H7 (cell line): ENCODE data around the gene MBOAT1. TPM values are rescaled to one million over a fixed set of nuclear protein-coding genes. Genes with fewer than 3 reads are reported as not detected.
A peak's percentile ranks its signal among the peaks of the same experiment; 100 is the strongest.

Experiments
- DNase-seq: peaks from one replicate; pipeline ENCODE4 v3.0.0; 2012
- H3K27me3 ChIP-seq: 2 replicates; pipeline ENCODE4 v1.6.0; 2011; ENCODE audit warnings: mild to moderate bottlenecking, low read length; ENCODE audit not compliant: control insufficient read depth, insufficient read depth
- H3K36me3 ChIP-seq: replicated peaks from 2 replicates; pipeline ENCODE4 v1.5.1; 2011; ENCODE audit warnings: low read length; ENCODE audit not compliant: control insufficient read depth, insufficient read depth
- H3K4me3 ChIP-seq: 2 replicates; pipeline ENCODE4 v1.5.1; 2011; ENCODE audit warnings: low read depth, mild to moderate bottlenecking, control low read depth, low read length, moderate library complexity; ENCODE audit not compliant: insufficient read depth
- total RNA-seq: library from RNA; depleted of rRNA; stranded (reverse); fragments of >200 nt; shearing (Covaris generic); gene quantifications from 2 replicates; pipeline ENCODE4 v1.2.3, GENCODE V29; 2014

Gene MBOAT1
- total RNA-seq, 1 experiment from 2014 or later = 17.9 TPM

- Histone ChIP-seq H3K4me3 (no peak overlapping the region), H3K36me3 (no peaks in the 10 kb centered on the region; the same call in 1 of the 2 replicates), H3K27me3 (no peaks in the 10 kb centered on the region)
- DNase-seq = no peak
Measured at GRCh38 chr6:20129290-20130088, 82.8 kb downstream of the MBOAT1 start.

- H3K27me3 ChIP-seq = no peaks in the 10 kb centered on the region
Measured at GRCh38 chr6:20128018-20128417, 84.3 kb downstream of the MBOAT1 start.

GRCh38 chr6:20126789-20127653 is 85.2 kb downstream of the MBOAT1 start:
- no peak overlapping the region for H3K4me3 ChIP-seq

More at GRCh38 chr6:20128018-20128417, 84.3 kb downstream of the MBOAT1 start:
- Histone ChIP-seq H3K36me3 (peaks cover 1% of the 10 kb centered on the region; the same call in 1 of the 2 replicates), H3K4me3 (no peak overlapping the region)
- no peak for DNase-seq

GRCh38 chr6:20126102-20126752 is 86.0 kb downstream of the MBOAT1 start:
- Histone ChIP-seq H3K36me3 (peaks cover 1% of the 10 kb centered on the region; the same call in 1 of the 2 replicates), H3K27me3 (no peaks in the 10 kb centered on the region), H3K4me3 (no peak overlapping the region)

More at GRCh38 chr6:20126789-20127653, 85.2 kb downstream of the MBOAT1 start:
- Histone ChIP-seq H3K27me3 (no peaks in the 10 kb centered on the region), H3K36me3 (peaks cover 1% of the 10 kb centered on the region; the same call in 1 of the 2 replicates)
- DNase-seq = peak; percentile 55

GRCh38 chr6:20124545-20124944 is 87.7 kb downstream of the MBOAT1 start:
- H3K27me3 ChIP-seq = no peaks in the 10 kb centered on the region
- H3K36me3 ChIP-seq = peaks cover 1% of the 10 kb centered on the region
- H3K4me3 ChIP-seq = no peak overlapping the region
- no peak for DNase-seq

More at GRCh38 chr6:20126102-20126752, 86.0 kb downstream of the MBOAT1 start:
- no peak for DNase-seq

GRCh38 chr6:20119485-20119884 is 92.8 kb downstream of the MBOAT1 start:
- Histone ChIP-seq H3K27me3 (no peaks in the 10 kb centered on the region), H3K4me3 (no peak overlapping the region), H3K36me3 (peaks cover 1% of the 10 kb centered on the region)
- DNase-seq = no peak

GRCh38 chr6:20118892-20119291 is 93.4 kb downstream of the MBOAT1 start:
- H3K36me3 ChIP-seq = no peaks in the 10 kb centered on the region; the same call in none of the 2 replicates
- H3K4me3 ChIP-seq = no peak overlapping the region
- H3K27me3 ChIP-seq = no peaks in the 10 kb centered on the region
- DNase-seq = no peak

- Histone ChIP-seq H3K36me3 (no peaks in the 10 kb centered on the region; the same call in none of the 2 replicates), H3K4me3 (no peak overlapping the region), H3K27me3 (no peaks in the 10 kb centered on the region)
- DNase-seq = no peak
Measured at GRCh38 chr6:20117474-20117873, 94.8 kb downstream of the MBOAT1 start.

GRCh38 chr6:20116792-20117191 is 95.5 kb downstream of the MBOAT1 start:
- Histone ChIP-seq H3K36me3 (no peaks in the 10 kb centered on the region; the same call in 1 of the 2 replicates), H3K4me3 (no peak overlapping the region), H3K27me3 (no peaks in the 10 kb centered on the region)
- no peak for DNase-seq

- DNase-seq = no peak
- Histone ChIP-seq H3K27me3 (no peaks in the 10 kb centered on the region), H3K36me3 (no peaks in the 10 kb centered on the region; the same call in 1 of the 2 replicates), H3K4me3 (no peak overlapping the region)
Measured at GRCh38 chr6:20115246-20115980, 96.9 kb downstream of the MBOAT1 start.

GRCh38 chr6:20113649-20114224 is 98.5 kb downstream of the MBOAT1 start:
- no peaks in the 10 kb centered on the region for H3K27me3 ChIP-seq
- no peak for DNase-seq
- no peaks in the 10 kb centered on the region for H3K36me3 ChIP-seq
- no peak overlapping the region for H3K4me3 ChIP-seq

- H3K36me3 ChIP-seq = no peaks in the 10 kb centered on the region
- DNase-seq = no peak
- no peaks in the 10 kb centered on the region for H3K27me3 ChIP-seq
- H3K4me3 ChIP-seq = no peak overlapping the region
Measured at GRCh38 chr6:20112841-20113240, 99.4 kb downstream of the MBOAT1 start.

- DNase-seq = no peak
- no peaks in the 10 kb centered on the region for H3K27me3 ChIP-seq
- H3K36me3 ChIP-seq = no peaks in the 10 kb centered on the region
- no peak overlapping the region for H3K4me3 ChIP-seq
Measured at GRCh38 chr6:20112241-20112640, 100.0 kb downstream of the MBOAT1 start.
